Right lobe of liver (tissue), 4 donors: Measurements from ENCODE around the gene LRRTM2.

ENCODE experiments used
- POLR2A ChIP-seq: fragments of 450-650 bp; IDR thresholded peaks from one replicate; pipeline ENCODE4 v1.6.1; 2017; ENCODE audit warnings: antibody characterized with exemption, mild to moderate bottlenecking
- TF ChIP-seq, protein P1 (sequence below), 4 donors: fragments of 200-600 bp in 3 of 4; fragments of 450-650 bp in 1 of 4; IDR thresholded peaks; one replicate each; pipeline versions ENCODE4 v1.5.1 to v1.8.0; 2016 to 2022; ENCODE audit warnings: antibody characterized with exemption in 4 of 4, mild to moderate bottlenecking in 2 of 4
- donor health status: DM: no; HTN: no; CAD: no.
- donor health status: DM: no; HTN: no; CAD: no.
- donor health status: DM: no; HTN: yes; CAD: no.

DNA sequence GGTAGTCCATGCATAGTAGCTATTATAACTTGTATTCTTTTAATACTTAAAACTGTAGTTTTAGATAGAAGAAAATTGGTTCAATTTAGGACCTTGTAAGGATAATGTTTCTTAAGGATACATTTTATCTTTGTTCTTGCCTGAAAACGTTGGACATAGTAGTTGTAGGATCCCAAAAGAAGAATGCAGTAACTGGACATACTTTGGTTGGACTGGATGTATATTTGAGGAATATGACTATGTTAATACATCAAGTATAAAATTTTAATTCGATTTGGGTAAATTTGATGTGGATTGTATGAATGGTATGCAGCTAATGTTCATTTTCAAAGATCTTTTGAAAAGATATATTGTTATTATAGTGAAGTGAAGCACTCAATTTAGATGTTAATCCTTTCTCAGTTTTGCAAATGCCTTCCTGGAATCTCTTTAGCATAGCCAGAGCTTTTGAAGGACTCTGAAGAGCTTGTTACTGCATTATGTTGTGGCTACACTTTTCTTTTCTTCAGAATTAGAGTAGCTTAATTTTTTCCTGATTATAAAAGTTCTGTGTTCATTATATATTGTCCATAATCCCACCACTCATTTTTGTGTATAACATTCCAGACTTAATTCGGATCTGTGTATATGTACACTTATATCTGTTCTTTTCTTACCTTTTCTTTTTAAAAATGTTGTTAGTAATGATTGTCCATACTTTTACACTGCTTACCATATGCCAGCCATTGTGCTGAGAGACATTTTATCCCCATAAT lies 41.2 kb downstream of the LRRTM2 start:
- no peak for TF ChIP-seq POLR2A
- TF ChIP-seq, protein P1, sequence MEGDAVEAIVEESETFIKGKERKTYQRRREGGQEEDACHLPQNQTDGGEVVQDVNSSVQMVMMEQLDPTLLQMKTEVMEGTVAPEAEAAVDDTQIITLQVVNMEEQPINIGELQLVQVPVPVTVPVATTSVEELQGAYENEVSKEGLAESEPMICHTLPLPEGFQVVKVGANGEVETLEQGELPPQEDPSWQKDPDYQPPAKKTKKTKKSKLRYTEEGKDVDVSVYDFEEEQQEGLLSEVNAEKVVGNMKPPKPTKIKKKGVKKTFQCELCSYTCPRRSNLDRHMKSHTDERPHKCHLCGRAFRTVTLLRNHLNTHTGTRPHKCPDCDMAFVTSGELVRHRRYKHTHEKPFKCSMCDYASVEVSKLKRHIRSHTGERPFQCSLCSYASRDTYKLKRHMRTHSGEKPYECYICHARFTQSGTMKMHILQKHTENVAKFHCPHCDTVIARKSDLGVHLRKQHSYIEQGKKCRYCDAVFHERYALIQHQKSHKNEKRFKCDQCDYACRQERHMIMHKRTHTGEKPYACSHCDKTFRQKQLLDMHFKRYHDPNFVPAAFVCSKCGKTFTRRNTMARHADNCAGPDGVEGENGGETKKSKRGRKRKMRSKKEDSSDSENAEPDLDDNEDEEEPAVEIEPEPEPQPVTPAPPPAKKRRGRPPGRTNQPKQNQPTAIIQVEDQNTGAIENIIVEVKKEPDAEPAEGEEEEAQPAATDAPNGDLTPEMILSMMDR (IDR thresholded peaks at IDR 0.05): no peak
